ENCODE data around the gene DIPK1A.

- TF ChIP-seq GATA2 (IDR thresholded peaks at IDR 0.05; ENCODE audit: low read depth, low read length), result no peak
- TF ChIP-seq GATA3 (IDR thresholded peaks at IDR 0.05; ENCODE audit: low read depth, low read length), result no peak
Observed at GRCh38 chr1:92853299-92853698, 108.0 kb downstream of the DIPK1A start.
